Measurements from ENCODE around the gene FEM1A.
"Not testable (repeated sequence)": the region's sequence is repeated elsewhere in the genome, so short reads cannot be mapped to it uniquely, and the experiment has no call there.

Gene FEM1A

GRCh38 chr19:4814625-4815425, 23.3 kb downstream of the FEM1A start:
- no peak overlapping the region for H3K27ac ChIP-seq (ENCODE audit: low read depth, low read length, severe bottlenecking)
- H3K36me3 ChIP-seq (ENCODE audit: control insufficient read depth, insufficient read depth, low read length) = peaks cover 19% of the 10 kb centered on the region
- no peaks in the 10 kb centered on the region for H3K9me3 ChIP-seq (ENCODE audit: control insufficient read depth, low read length)
- WGBS, 2 experiments (ENCODE audit: insufficient coverage in 2 of 2) = 77 to 78% methylated on average over 6 to 7 of the region's 7 CpGs
- no peak overlapping the region for H3K4me3 ChIP-seq (ENCODE audit: extremely low read depth, insufficient read depth, low read length, poor library complexity, severe bottlenecking)
- H3K4me1 ChIP-seq (ENCODE audit: control insufficient read depth, insufficient read depth, low read length, poor library complexity, severe bottlenecking) = peaks cover 5% of the 10 kb centered on the region

GRCh38 chr19:4815426-4816201, 24.1 kb downstream of the FEM1A start:
- no peak overlapping the region for H3K4me3 ChIP-seq (ENCODE audit: extremely low read depth, insufficient read depth, low read length, poor library complexity, severe bottlenecking)
- WGBS, 2 experiments (ENCODE audit: insufficient coverage in 2 of 2) = 50 to 52% methylated on average over 21 to 24 of the region's 28 CpGs
- H3K27ac ChIP-seq (ENCODE audit: low read depth, low read length, severe bottlenecking) = no peak overlapping the region
- H3K4me1 ChIP-seq (ENCODE audit: control insufficient read depth, insufficient read depth, low read length, poor library complexity, severe bottlenecking) = peaks cover 5% of the 10 kb centered on the region
- no peaks in the 10 kb centered on the region for H3K9me3 ChIP-seq (ENCODE audit: control insufficient read depth, low read length)
- peaks cover 19% of the 10 kb centered on the region for H3K36me3 ChIP-seq (ENCODE audit: control insufficient read depth, insufficient read depth, low read length)

GRCh38 chr19:4816202-4816949, 24.8 kb downstream of the FEM1A start:
- Histone ChIP-seq H3K27ac (ENCODE audit: low read depth, low read length, severe bottlenecking) (no peak overlapping the region), H3K4me1 (ENCODE audit: control insufficient read depth, insufficient read depth, low read length, poor library complexity, severe bottlenecking) (peaks cover 5% of the 10 kb centered on the region), H3K36me3 (ENCODE audit: control insufficient read depth, insufficient read depth, low read length) (peaks cover 19% of the 10 kb centered on the region), H3K4me3 (ENCODE audit: extremely low read depth, insufficient read depth, low read length, poor library complexity, severe bottlenecking) (no peak overlapping the region), H3K9me3 (ENCODE audit: control insufficient read depth, low read length) (no peaks in the 10 kb centered on the region)
- WGBS, 2 experiments (ENCODE audit: insufficient coverage in 2 of 2) = 94 to 97% methylated on average over 26 to 33 of the region's 35 CpGs

- H3K4me3 ChIP-seq (ENCODE audit: extremely low read depth, insufficient read depth, low read length, poor library complexity, severe bottlenecking) = no peak overlapping the region
- H3K4me1 ChIP-seq (ENCODE audit: control insufficient read depth, insufficient read depth, low read length, poor library complexity, severe bottlenecking) = peaks cover 5% of the 10 kb centered on the region
- WGBS, 2 experiments (ENCODE audit: insufficient coverage in 2 of 2) = 95 to 98% methylated on average over 12 to 16 of the region's 16 CpGs
- peaks cover 19% of the 10 kb centered on the region for H3K36me3 ChIP-seq (ENCODE audit: control insufficient read depth, insufficient read depth, low read length)
- H3K9me3 ChIP-seq (ENCODE audit: control insufficient read depth, low read length) = no peaks in the 10 kb centered on the region
- no peak overlapping the region for H3K27ac ChIP-seq (ENCODE audit: low read depth, low read length, severe bottlenecking)
These were observed 25.4 kb downstream of the FEM1A start for GRCh38 chr19:4816950-4817278.

- WGBS, 2 experiments (ENCODE audit: insufficient coverage in 2 of 2) = 90 to 97% methylated on average over 24 to 31 of the region's 32 CpGs
- no peak overlapping the region for H3K27ac ChIP-seq (ENCODE audit: low read depth, low read length, severe bottlenecking)
- peaks cover 19% of the 10 kb centered on the region for H3K36me3 ChIP-seq (ENCODE audit: control insufficient read depth, insufficient read depth, low read length)
- no peaks in the 10 kb centered on the region for H3K9me3 ChIP-seq (ENCODE audit: control insufficient read depth, low read length)
- H3K4me1 ChIP-seq (ENCODE audit: control insufficient read depth, insufficient read depth, low read length, poor library complexity, severe bottlenecking) = peaks cover 3% of the 10 kb centered on the region
- H3K4me3 ChIP-seq (ENCODE audit: extremely low read depth, insufficient read depth, low read length, poor library complexity, severe bottlenecking) = no peak overlapping the region
These were observed 26.1 kb downstream of the FEM1A start for GRCh38 chr19:4817467-4818277.

GRCh38 chr19:4821265-4821664, 29.7 kb downstream of the FEM1A start:
- Histone ChIP-seq H3K4me1 (ENCODE audit: control insufficient read depth, insufficient read depth, low read length, poor library complexity, severe bottlenecking) (no peaks in the 10 kb centered on the region), H3K36me3 (ENCODE audit: control insufficient read depth, insufficient read depth, low read length) (peaks cover 15% of the 10 kb centered on the region), H3K9me3 (ENCODE audit: control insufficient read depth, low read length) (no peaks in the 10 kb centered on the region), H3K4me3 (ENCODE audit: extremely low read depth, insufficient read depth, low read length, poor library complexity, severe bottlenecking) (no peak overlapping the region), H3K27ac (ENCODE audit: low read depth, low read length, severe bottlenecking) (no peak overlapping the region)
- 48 to 56% methylated on average over 2 of the region's 4 CpGs for WGBS, 2 experiments (ENCODE audit: insufficient coverage in 2 of 2)

- not testable (repeated sequence) for H3K9me3 ChIP-seq (ENCODE audit: control insufficient read depth, low read length); H3K36me3 ChIP-seq (ENCODE audit: control insufficient read depth, insufficient read depth, low read length); H3K4me3 ChIP-seq (ENCODE audit: extremely low read depth, insufficient read depth, low read length, poor library complexity, severe bottlenecking); H3K4me1 ChIP-seq (ENCODE audit: control insufficient read depth, insufficient read depth, low read length, poor library complexity, severe bottlenecking); H3K27ac ChIP-seq (ENCODE audit: low read depth, low read length, severe bottlenecking)
- 100% methylated on average over 4 to 6 of the region's 7 CpGs for WGBS, 2 experiments (ENCODE audit: insufficient coverage in 2 of 2)
These were observed 30.8 kb downstream of the FEM1A start for GRCh38 chr19:4822354-4822753.

- H3K9me3 ChIP-seq (ENCODE audit: control insufficient read depth, low read length) = no peaks in the 10 kb centered on the region
- H3K4me1 ChIP-seq (ENCODE audit: control insufficient read depth, insufficient read depth, low read length, poor library complexity, severe bottlenecking) = no peaks in the 10 kb centered on the region
- H3K36me3 ChIP-seq (ENCODE audit: control insufficient read depth, insufficient read depth, low read length) = no peaks in the 10 kb centered on the region
- no peak overlapping the region for H3K27ac ChIP-seq (ENCODE audit: low read depth, low read length, severe bottlenecking)
- WGBS, 2 experiments (ENCODE audit: insufficient coverage in 2 of 2) = 76 to 96% methylated on average over 3 to 5 of the region's 6 CpGs
- no peak overlapping the region for H3K4me3 ChIP-seq (ENCODE audit: extremely low read depth, insufficient read depth, low read length, poor library complexity, severe bottlenecking)
These were observed 32.0 kb downstream of the FEM1A start for GRCh38 chr19:4823577-4823976.

GRCh38 chr19:4829001-4829712, 37.6 kb downstream of the FEM1A start:
- Histone ChIP-seq H3K4me3 (ENCODE audit: extremely low read depth, insufficient read depth, low read length, poor library complexity, severe bottlenecking) (no peak overlapping the region), H3K27ac (ENCODE audit: low read depth, low read length, severe bottlenecking) (no peak overlapping the region), H3K4me1 (ENCODE audit: control insufficient read depth, insufficient read depth, low read length, poor library complexity, severe bottlenecking) (no peaks in the 10 kb centered on the region), H3K36me3 (ENCODE audit: control insufficient read depth, insufficient read depth, low read length) (no peaks in the 10 kb centered on the region), H3K9me3 (ENCODE audit: control insufficient read depth, low read length) (no peaks in the 10 kb centered on the region)
- 88 to 89% methylated on average over 11 to 12 of the region's 16 CpGs for WGBS, 2 experiments (ENCODE audit: insufficient coverage in 2 of 2)

GRCh38 chr19:4830332-4830731, 38.8 kb downstream of the FEM1A start:
- H3K36me3 ChIP-seq (ENCODE audit: control insufficient read depth, insufficient read depth, low read length) = no peaks in the 10 kb centered on the region
- no peaks in the 10 kb centered on the region for H3K9me3 ChIP-seq (ENCODE audit: control insufficient read depth, low read length)
- H3K27ac ChIP-seq (ENCODE audit: low read depth, low read length, severe bottlenecking) = no peak overlapping the region
- 87 to 92% methylated on average over 6 of the region's 6 CpGs for WGBS, 2 experiments (ENCODE audit: insufficient coverage in 2 of 2)
- H3K4me1 ChIP-seq (ENCODE audit: control insufficient read depth, insufficient read depth, low read length, poor library complexity, severe bottlenecking) = no peaks in the 10 kb centered on the region
- H3K4me3 ChIP-seq (ENCODE audit: extremely low read depth, insufficient read depth, low read length, poor library complexity, severe bottlenecking) = peak overlapping the region; percentile 62

All from mesodermal cell (in vitro differentiated cells).